Ishikawa (cell line): ENCODE data around the gene DCANP1.

Source experiments
- CREB1 ChIP-seq: IDR thresholded peaks from 2 replicates; pipeline ENCODE4 v1.6.1; 2012; ENCODE audit warnings: low read depth
- EP300 ChIP-seq: IDR thresholded peaks from 2 replicates; pipeline ENCODE4 v1.6.1; 2012; ENCODE audit warnings: borderline replicate concordance
- TAF1 ChIP-seq: IDR thresholded peaks from 2 replicates; pipeline ENCODE4 v1.6.1; 2012; ENCODE audit warnings: low read depth, mild to moderate bottlenecking
- TCF12 ChIP-seq: IDR thresholded peaks from 2 replicates; pipeline ENCODE4 v1.6.1; 2012; ENCODE audit warnings: low read depth
- TEAD4 ChIP-seq: IDR thresholded peaks from 2 replicates; pipeline ENCODE4 v1.6.1; 2012
- TF ChIP-seq, protein P1 (sequence below): IDR thresholded peaks from 2 replicates; pipeline ENCODE4 v1.6.1; 2012

- TF ChIP-seq TAF1 (no peak), CREB1 (no peak), EP300 (no peak), TEAD4 (no peak), TCF12 (no peak)
- TF ChIP-seq, protein P1, sequence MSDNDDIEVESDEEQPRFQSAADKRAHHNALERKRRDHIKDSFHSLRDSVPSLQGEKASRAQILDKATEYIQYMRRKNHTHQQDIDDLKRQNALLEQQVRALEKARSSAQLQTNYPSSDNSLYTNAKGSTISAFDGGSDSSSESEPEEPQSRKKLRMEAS = no peak
Measured at GRCh38 chr5:135477613-135478066, 30.5 kb upstream of the DCANP1 start.
